Skeletal muscle cell (primary cell): ENCODE measurements around the gene EXOSC2.
A peak's percentile ranks its signal among the peaks of the same experiment; 100 is the strongest.

Experiments used
- DNase-seq: peaks from one replicate; pipeline ENCODE4 v3.0.0-alpha.2; 2010; ENCODE audit warnings: low read depth
- H3K4me3 ChIP-seq: 2 replicates; pipeline ENCODE4 v1.5.1; 2011; ENCODE audit warnings: low read depth, mild to moderate bottlenecking, control low read depth, low read length, moderate library complexity

Gene EXOSC2

DNA sequence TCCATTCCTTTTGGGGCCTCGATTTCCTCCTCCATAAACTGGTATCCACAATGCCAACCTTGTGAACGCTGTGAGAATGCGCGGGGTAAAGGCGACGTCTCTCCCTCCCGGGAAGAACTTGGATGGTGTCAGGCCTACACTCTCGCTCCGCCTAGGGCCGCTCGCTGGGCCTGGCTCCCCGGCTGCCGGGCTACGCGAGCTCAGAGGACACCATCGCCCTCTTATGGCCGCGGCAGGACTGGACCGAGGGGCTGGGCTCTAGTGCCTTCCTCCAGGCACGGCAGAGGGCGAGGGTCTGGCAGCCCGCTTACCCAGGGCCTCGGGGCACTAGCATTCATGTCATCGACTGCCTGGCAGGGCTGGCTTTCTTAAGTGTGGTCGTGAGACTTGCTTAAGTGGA is 1.3 kb upstream of the EXOSC2 start:
- H3K4me3 ChIP-seq, result no peak overlapping the region
- DNase-seq, result no peak

DNA sequence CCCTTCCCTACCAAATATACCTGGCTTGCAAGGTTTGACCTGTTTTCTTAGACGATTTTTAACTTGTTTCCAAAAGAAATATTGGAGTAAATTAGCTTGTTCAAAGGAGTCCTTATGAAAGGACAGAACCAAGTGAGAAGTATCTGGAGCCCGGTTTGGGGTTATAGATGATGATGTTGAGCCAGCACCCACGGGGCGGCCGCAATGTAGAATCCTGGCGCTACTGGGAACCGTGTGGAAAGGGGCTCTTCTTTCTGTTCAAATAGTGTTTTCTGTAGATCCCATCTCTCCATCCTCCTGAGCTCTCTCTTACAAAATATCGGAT is 517 bp upstream of the EXOSC2 start:
- peak overlapping the region; percentile 68 for H3K4me3 ChIP-seq
- no peak for DNase-seq

- H3K4me3 ChIP-seq, result peak overlapping the region; percentile 68
- DNase-seq, result no peak
These were observed 625 bp downstream of the EXOSC2 start for GRCh38 chr9:130694205-130694604.

- DNase-seq, result no peak
- H3K4me3 ChIP-seq, result no peak overlapping the region
These were observed 2.6 kb downstream of the EXOSC2 start for GRCh38 chr9:130696139-130696650.

DNA sequence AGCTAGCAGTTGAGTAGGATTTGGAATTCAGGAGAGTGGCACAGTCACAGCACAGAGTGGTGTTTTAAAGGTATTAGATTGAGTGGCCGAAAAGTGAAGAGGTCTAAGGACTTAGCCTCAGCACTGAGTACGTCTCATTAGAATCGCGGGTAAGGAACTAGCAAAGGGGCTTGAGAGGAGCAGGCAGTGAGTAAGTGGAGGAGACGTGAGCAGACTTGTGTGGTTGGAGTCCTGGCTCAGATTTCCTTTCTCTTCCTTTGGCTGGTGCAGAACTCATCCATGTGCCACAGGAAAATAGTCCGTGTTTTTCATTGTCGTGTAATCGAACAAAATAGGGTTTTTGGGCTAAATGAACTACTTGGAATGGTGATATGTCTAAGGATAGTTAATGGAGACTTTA is 3.4 kb downstream of the EXOSC2 start:
- no peak overlapping the region for H3K4me3 ChIP-seq
- no peak for DNase-seq

DNA sequence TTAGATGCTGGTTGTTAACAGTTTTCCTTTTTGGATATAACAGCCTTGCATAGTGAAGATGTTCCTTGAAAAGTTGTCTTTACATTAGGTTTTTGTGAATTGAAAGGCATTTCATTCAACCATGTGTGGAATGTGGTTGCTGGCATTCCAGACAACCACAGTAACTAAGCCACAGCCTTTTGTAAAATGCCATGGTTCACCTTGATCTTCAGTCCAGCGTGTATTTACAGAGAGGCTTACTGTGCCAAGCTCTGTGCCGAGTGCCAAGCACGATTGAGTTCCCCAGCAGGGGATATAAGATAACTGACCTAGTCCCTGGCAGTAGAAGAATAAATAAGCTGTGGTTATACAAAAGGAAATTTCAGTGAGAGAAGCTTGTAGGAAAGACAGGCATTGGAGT is 4.9 kb downstream of the EXOSC2 start:
- no peak for DNase-seq
- H3K4me3 ChIP-seq, result no peak overlapping the region

DNA sequence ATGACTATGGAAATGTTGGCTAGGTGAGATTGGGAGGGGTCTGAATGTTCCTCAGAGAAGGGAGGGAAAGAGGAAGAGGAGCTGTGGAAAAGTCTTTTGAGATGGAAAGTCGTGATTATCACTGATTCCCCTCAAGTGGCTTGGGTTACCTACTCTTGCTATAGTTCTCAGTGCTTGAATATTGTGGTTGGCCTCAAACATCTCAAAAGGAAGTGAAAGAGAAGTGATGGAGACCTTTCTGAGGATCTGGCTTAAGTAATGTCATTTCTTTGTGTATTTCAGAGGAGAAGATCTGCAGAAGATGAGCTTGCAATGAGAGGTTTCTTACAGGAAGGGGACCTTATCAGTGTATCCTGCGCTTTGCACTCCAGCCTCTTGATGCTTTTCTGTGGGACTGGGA is 5.5 kb downstream of the EXOSC2 start:
- DNase-seq, result no peak
- H3K4me3 ChIP-seq, result no peak overlapping the region

DNA sequence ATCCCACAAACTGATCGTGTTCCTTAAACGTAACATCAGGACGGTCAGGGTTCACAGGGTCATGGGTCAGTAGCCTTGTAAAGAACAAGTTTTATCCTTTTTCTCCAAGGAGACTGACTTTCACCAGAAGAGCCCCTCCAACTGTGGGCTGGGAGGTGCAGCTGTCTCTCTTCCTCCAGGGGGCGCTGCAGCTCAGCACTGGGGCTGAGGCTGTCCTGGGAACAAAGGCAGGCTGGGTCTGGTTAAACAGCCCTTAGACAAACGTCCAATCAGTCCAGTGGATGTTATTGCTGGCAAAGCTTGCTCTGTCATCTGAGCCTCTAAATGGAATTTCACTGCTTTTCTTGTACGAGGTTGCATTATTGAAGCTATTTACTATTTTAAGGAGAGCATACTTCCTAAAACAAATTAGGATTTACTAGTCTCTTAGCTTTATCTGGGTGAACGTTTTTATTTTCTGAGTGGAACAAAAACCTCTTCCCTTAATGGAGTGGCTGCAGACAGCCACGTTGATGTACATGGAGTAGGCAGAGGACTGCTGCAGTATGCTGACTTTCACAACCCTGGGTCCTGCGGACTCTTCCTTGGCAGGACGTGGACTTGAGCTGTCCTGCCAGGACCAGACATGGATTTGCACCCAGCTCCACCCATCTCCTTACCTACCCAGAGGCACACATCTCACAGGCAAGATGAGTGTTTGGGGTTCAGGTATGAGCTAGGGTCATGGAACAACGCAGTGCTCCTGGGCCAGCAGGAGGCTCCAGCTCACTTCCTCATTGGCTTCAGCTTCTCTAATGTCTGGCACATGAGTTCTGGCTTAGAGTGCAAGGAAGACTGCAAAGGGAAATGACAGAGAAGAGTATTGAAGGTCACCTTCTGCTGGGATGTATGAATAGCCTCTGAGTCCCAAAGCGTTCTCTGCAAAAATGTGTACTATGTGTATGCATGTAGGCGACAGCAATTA is 7.8 kb downstream of the EXOSC2 start:
- no peak overlapping the region for H3K4me3 ChIP-seq
- peak; percentile 39 for DNase-seq

DNA sequence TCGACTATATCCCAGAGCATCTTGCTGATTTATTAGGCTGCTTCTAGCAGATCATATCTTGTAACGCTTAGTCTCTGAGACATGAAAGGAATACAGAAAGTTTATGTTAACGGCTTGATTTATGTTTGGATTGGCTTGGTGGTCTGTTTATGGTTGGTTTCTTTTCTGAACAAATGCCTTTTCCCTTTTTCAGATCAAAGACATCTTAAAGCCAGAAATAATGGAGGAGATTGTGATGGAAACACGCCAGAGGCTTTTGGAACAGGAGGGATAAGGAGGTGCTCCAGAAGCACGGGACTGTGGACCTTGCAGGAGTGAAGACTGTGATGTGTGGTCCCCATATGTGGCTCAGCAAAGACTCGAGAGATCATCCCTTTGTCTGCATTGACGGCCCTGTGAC is 9.9 kb downstream of the EXOSC2 start:
- DNase-seq, result no peak
- H3K4me3 ChIP-seq, result no peak overlapping the region

- DNase-seq, result no peak
- H3K4me3 ChIP-seq, result no peak overlapping the region
These were observed 13.8 kb downstream of the EXOSC2 start for GRCh38 chr9:130707225-130707976.

- DNase-seq, result no peak
- H3K4me3 ChIP-seq, result no peak overlapping the region
These were observed 17.3 kb downstream of the EXOSC2 start for GRCh38 chr9:130710822-130711352.

DNA sequence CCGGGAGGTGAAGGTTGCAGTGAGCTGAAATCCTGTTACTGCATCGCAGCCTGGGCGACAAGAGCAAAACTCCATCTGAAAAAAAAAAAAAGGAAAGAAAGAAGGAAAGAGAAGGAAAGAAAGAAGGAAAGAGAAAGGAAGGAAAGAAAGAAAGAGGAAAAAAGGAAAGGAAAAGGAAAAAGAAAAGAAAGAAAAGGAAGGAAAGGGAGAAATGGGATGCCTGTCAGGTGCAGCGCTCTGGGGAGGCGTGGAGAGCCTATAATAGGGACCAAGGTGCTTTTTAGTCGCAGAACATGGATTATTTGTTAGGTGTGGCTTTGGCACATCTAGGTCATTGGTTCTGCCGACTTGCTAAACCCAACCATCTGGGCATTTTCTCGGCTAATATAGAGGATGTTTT is 17.9 kb downstream of the EXOSC2 start:
- no peak overlapping the region for H3K4me3 ChIP-seq
- no peak for DNase-seq

GRCh38 chr9:130712564-130713285 is 19.1 kb downstream of the EXOSC2 start:
- H3K4me3 ChIP-seq, result peak overlapping the region; percentile 87
- peak; percentile 96 for DNase-seq

- DNase-seq, result no peak
- H3K4me3 ChIP-seq, result peak overlapping the region; percentile 87
These were observed 19.8 kb downstream of the EXOSC2 start for GRCh38 chr9:130713286-130713960.

- DNase-seq, result no peak
- peak overlapping the region; percentile 87 for H3K4me3 ChIP-seq
These were observed 21.1 kb downstream of the EXOSC2 start for GRCh38 chr9:130714586-130715110.

GRCh38 chr9:130715270-130715669 is 21.7 kb downstream of the EXOSC2 start:
- H3K4me3 ChIP-seq, result peak overlapping the region; percentile 87
- DNase-seq, result no peak

- no peak overlapping the region for H3K4me3 ChIP-seq
- no peak for DNase-seq
These were observed 25.0 kb downstream of the EXOSC2 start for GRCh38 chr9:130718562-130718961.

DNA sequence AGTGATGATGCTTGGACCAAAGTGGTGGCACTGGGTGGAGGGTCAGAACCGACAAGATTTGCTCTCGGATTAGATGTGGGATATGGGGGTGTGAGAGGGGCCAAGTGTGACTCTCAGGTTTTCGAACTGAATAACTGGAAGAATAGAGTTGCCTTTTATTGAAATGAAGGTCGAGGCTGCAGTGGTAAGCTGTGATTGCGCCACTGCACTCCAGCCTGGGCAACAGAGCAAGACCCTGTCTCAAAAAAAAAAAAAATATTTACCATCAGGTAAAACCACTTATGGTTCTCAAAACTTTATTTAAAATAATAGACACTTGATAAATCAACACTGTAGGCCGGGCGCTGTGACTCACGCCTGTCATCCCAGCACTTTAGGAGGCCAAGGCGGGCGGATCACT is 27.2 kb downstream of the EXOSC2 start:
- no peak overlapping the region for H3K4me3 ChIP-seq
- DNase-seq, result no peak

DNA sequence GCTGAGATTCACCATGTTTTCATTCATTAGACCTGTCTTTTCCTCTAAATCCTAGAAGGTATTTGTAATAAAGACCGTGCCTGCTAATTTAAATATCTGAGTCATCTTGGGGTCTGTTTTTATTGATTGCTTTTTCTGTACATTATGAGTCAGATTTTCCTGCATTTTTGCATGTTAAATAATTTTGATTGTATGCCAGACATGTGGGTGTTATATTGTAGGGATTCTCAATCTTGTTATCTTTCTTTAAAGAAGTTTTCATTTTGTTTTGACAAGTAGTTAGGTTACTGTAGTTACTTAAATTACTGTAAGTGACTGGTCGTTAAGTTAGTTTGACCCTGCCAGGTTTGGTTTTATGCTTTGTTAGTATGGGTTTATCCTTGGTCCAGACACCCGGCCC is 35.1 kb downstream of the EXOSC2 start:
- no peak for DNase-seq
- no peak overlapping the region for H3K4me3 ChIP-seq
